Gastrocnemius medialis (tissue), 4 donors: ENCODE measurements around the gene RNF169.
"Not testable (repeated sequence)": the region's sequence is repeated elsewhere in the genome, so short reads cannot be mapped to it uniquely, and the experiment has no call there.

ENCODE experiments used
- CTCF ChIP-seq, 5 experiments: fragments of 450-650 bp in 3 of 5; fragments of 200-600 bp in 2 of 5; sonication (generic) in 2 of 5; IDR thresholded peaks in 4 of 5; conservative IDR thresholded peaks in 1 of 5; 1 replicate in 4 of 5; 2 replicates in 1 of 5; pipeline ENCODE4 v1.5.1; 2016 to 2019; ENCODE audit warnings: antibody characterized with exemption in 5 of 5, mild to moderate bottlenecking in 3 of 5, moderate library complexity in 3 of 5
- POLR2A ChIP-seq, 2 donors: fragments of 450-650 bp; IDR thresholded peaks; one replicate each; pipeline ENCODE4 v1.6.1; 2017; ENCODE audit warnings: antibody characterized with exemption in 2 of 2, mild to moderate bottlenecking in 2 of 2, moderate library complexity in 2 of 2

- TF ChIP-seq CTCF (IDR thresholded peaks at IDR 0.05 in 4 of 5, conservative IDR thresholded peaks at IDR 0.05 in 1 of 5); POLR2A (IDR thresholded peaks at IDR 0.05): not testable (repeated sequence)
These were observed 1.9 kb downstream of the RNF169 start for GRCh38 chr11:74750598-74750997.
